HEK293 (cell line): Measurements from ENCODE around the gene GPHN.

ENCODE experiments used
- CTCF ChIA-PET: fragments of 350-600 bp; formaldehyde crosslinking; extraction: SDS; loops from one replicate; lab custom pipeline; 2021; ENCODE audit warnings: antibody characterized with exemption; lab: Yijun Ruan, JAX
- POLR2A ChIA-PET: fragments of 300-600 bp; formaldehyde crosslinking; extraction: SDS; loops from one replicate; lab custom pipeline; 2020; ENCODE audit warnings: antibody characterized with exemption, inconsistent platforms; lab: Yijun Ruan, JAX
- H3K27ac ChIP-seq: fragments of 200-500 bp; sonication (Bioruptor generic); 2 replicates; pipeline ENCODE4 v1.5.1; 2014; ENCODE audit warnings: low read depth, low read length, control low read depth, inconsistent platforms; ENCODE audit errors: extremely low read depth
- H3K36me3 ChIP-seq, 2 experiments: fragments of 200-500 bp in 1 of 2; sonication (Bioruptor generic) in 1 of 2; 1 replicate in 1 of 2; 2 replicates in 1 of 2; pipeline ENCODE4 v1.5.1; 2014 to 2017; ENCODE audit warnings: inconsistent platforms in 2 of 2, low read length in 2 of 2; ENCODE audit not compliant: control insufficient read depth in 2 of 2, insufficient read depth in 1 of 2
- H3K4me1 ChIP-seq: fragments of 200-500 bp; sonication (Bioruptor generic); 2 replicates; pipeline ENCODE4 v1.5.1; 2014; ENCODE audit warnings: mild to moderate bottlenecking, low read length, inconsistent platforms; ENCODE audit not compliant: control insufficient read depth, insufficient read depth
- H3K4me3 ChIP-seq: 2 replicates; pipeline ENCODE4 v1.5.1; 2011; ENCODE audit warnings: low read depth, mild to moderate bottlenecking, control low read depth, low read length, moderate library complexity
- H3K9me3 ChIP-seq: fragments of 200-500 bp; sonication (Bioruptor generic); 2 replicates; pipeline ENCODE4 v1.5.1; 2014; ENCODE audit warnings: low read depth, low read length, inconsistent platforms; ENCODE audit not compliant: control insufficient read depth, insufficient read depth
- GLI2 ChIP-seq: fragments of 450-650 bp; formaldehyde crosslinking; IDR thresholded peaks from 2 replicates; pipeline ENCODE4; 2017; ENCODE audit warnings: missing biosample characterization, missing genetic modification characterization, low read depth, borderline replicate concordance
- HOXC10 ChIP-seq: sonication (generic); formaldehyde crosslinking; IDR thresholded peaks from 2 replicates; pipeline ENCODE4 v1.8.1; 2023; ENCODE audit warnings: mild to moderate bottlenecking, missing genetic modification reagents
- OSR2 ChIP-seq: fragments of 450-650 bp; formaldehyde crosslinking; IDR thresholded peaks from 2 replicates; pipeline ENCODE4 v1.5.1; 2016; ENCODE audit warnings: missing biosample characterization, missing genetic modification characterization
- PRDM2 ChIP-seq: fragments of 450-650 bp; formaldehyde crosslinking; IDR thresholded peaks from 2 replicates; pipeline ENCODE4 v1.5.1; 2016; ENCODE audit warnings: missing biosample characterization, missing genetic modification characterization, borderline replicate concordance
- SP3 ChIP-seq: fragments of 450-650 bp; formaldehyde crosslinking; IDR thresholded peaks from 2 replicates; pipeline ENCODE4 v1.5.1; 2016; ENCODE audit warnings: missing biosample characterization, missing genetic modification characterization
- ZBTB1 ChIP-seq: fragments of 450-650 bp; formaldehyde crosslinking; IDR thresholded peaks from 2 replicates; pipeline ENCODE4 v1.5.1; 2016; ENCODE audit warnings: missing biosample characterization, missing genetic modification characterization
- ZBTB26 ChIP-seq: fragments of 450-650 bp; formaldehyde crosslinking; optimal IDR thresholded peaks from 2 replicates; pipeline ENCODE3; 2016; ENCODE audit warnings: missing biosample characterization, mild to moderate bottlenecking, missing genetic modification characterization
- ZBTB7A ChIP-seq: fragments of 450-650 bp; formaldehyde crosslinking; IDR thresholded peaks from 2 replicates; pipeline ENCODE4 v1.5.1; 2016; ENCODE audit warnings: low read depth, missing biosample characterization, missing genetic modification characterization
- ZFP3 ChIP-seq: fragments of 450-650 bp; formaldehyde crosslinking; IDR thresholded peaks from 2 replicates; pipeline ENCODE4 v1.5.1; 2016; ENCODE audit warnings: low read depth, missing biosample characterization, missing genetic modification characterization
- ZFP37 ChIP-seq: fragments of 450-650 bp; formaldehyde crosslinking; IDR thresholded peaks from 2 replicates; pipeline ENCODE4 v1.5.1; 2016; ENCODE audit warnings: missing biosample characterization, missing genetic modification characterization
- ZNF112 ChIP-seq: fragments of 450-650 bp; formaldehyde crosslinking; IDR thresholded peaks from 2 replicates; pipeline ENCODE4 v1.5.0; 2017; ENCODE audit warnings: missing biosample characterization, missing genetic modification characterization
- ZNF121 ChIP-seq: fragments of 450-650 bp; formaldehyde crosslinking; IDR thresholded peaks from 2 replicates; pipeline ENCODE4 v1.5.1; 2016; ENCODE audit warnings: missing biosample characterization, missing genetic modification characterization
- ZNF138 ChIP-seq: fragments of 450-650 bp; formaldehyde crosslinking; IDR thresholded peaks from 2 replicates; pipeline ENCODE4 v1.5.1; 2016; ENCODE audit warnings: missing biosample characterization, missing genetic modification characterization, borderline replicate concordance
- ZNF169 ChIP-seq: fragments of 450-650 bp; formaldehyde crosslinking; IDR thresholded peaks from 2 replicates; pipeline ENCODE4 v1.5.1; 2016; ENCODE audit warnings: missing biosample characterization, missing genetic modification characterization
- ZNF175 ChIP-seq: fragments of 450-650 bp; formaldehyde crosslinking; IDR thresholded peaks from 2 replicates; pipeline ENCODE4 v1.5.1; 2016; ENCODE audit warnings: missing biosample characterization, missing genetic modification characterization
- ZNF341 ChIP-seq: fragments of 450-650 bp; formaldehyde crosslinking; IDR thresholded peaks from 2 replicates; pipeline ENCODE4; 2016; ENCODE audit warnings: low read depth, missing biosample characterization, missing genetic modification characterization
- ZNF354C ChIP-seq: fragments of 450-650 bp; formaldehyde crosslinking; IDR thresholded peaks from 2 replicates; pipeline ENCODE4 v1.5.1; 2016; ENCODE audit warnings: missing biosample characterization, missing genetic modification characterization, low read depth, borderline replicate concordance
- ZNF366 ChIP-seq: fragments of 450-650 bp; formaldehyde crosslinking; conservative IDR thresholded peaks from 2 replicates; pipeline ENCODE4 v1.5.1; 2016; ENCODE audit warnings: missing biosample characterization, missing genetic modification characterization
- ZNF391 ChIP-seq: fragments of 450-650 bp; formaldehyde crosslinking; IDR thresholded peaks from 2 replicates; pipeline ENCODE4 v1.5.1; 2016; ENCODE audit warnings: low read depth, missing biosample characterization, missing genetic modification characterization, borderline replicate concordance
- ZNF544 ChIP-seq: fragments of 450-650 bp; formaldehyde crosslinking; IDR thresholded peaks from 2 replicates; pipeline ENCODE4 v1.5.0; 2017; ENCODE audit warnings: missing biosample characterization, missing genetic modification characterization
- ZNF548 ChIP-seq: fragments of 450-650 bp; formaldehyde crosslinking; IDR thresholded peaks from 2 replicates; pipeline ENCODE4 v1.5.1; 2016; ENCODE audit warnings: missing biosample characterization, missing genetic modification characterization
- ZNF549 ChIP-seq: fragments of 450-650 bp; IDR thresholded peaks from 2 replicates; pipeline ENCODE4 v1.5.1; 2018; ENCODE audit warnings: missing biosample characterization, missing genetic modification characterization, mild to moderate bottlenecking, inconsistent platforms, moderate library complexity
- ZNF561 ChIP-seq: fragments of 450-650 bp; IDR thresholded peaks from 2 replicates; pipeline ENCODE4 v1.5.1; 2018; ENCODE audit warnings: missing biosample characterization, missing genetic modification characterization, borderline replicate concordance
- ZNF585B ChIP-seq: fragments of 450-650 bp; formaldehyde crosslinking; IDR thresholded peaks from 2 replicates; pipeline ENCODE4 v1.5.1; 2016; ENCODE audit warnings: missing biosample characterization, missing genetic modification characterization
- ZNF623 ChIP-seq: fragments of 450-650 bp; formaldehyde crosslinking; IDR thresholded peaks from 2 replicates; pipeline ENCODE4 v1.5.1; 2016; ENCODE audit warnings: missing biosample characterization, missing genetic modification characterization
- ZNF639 ChIP-seq: fragments of 450-650 bp; formaldehyde crosslinking; IDR thresholded peaks from 2 replicates; pipeline ENCODE4 v1.5.1; 2016; ENCODE audit warnings: missing biosample characterization, missing genetic modification characterization
- ZNF660 ChIP-seq: fragments of 450-650 bp; IDR thresholded peaks from 2 replicates; pipeline ENCODE4 v1.5.1; 2018; ENCODE audit warnings: missing biosample characterization, mild to moderate bottlenecking, missing genetic modification characterization
- ZNF704 ChIP-seq: fragments of 450-650 bp; formaldehyde crosslinking; IDR thresholded peaks from 2 replicates; pipeline ENCODE4 v1.5.1; 2016; ENCODE audit warnings: missing biosample characterization, missing genetic modification characterization
- ZNF768 ChIP-seq: fragments of 450-650 bp; formaldehyde crosslinking; IDR thresholded peaks from 2 replicates; pipeline ENCODE4 v1.5.1; 2018; ENCODE audit warnings: missing biosample characterization, mild to moderate bottlenecking, missing genetic modification characterization

Gene GPHN

GRCh38 chr14:66701813-66702212, 193.9 kb downstream of the GPHN start:
- Histone ChIP-seq H3K9me3 (no peaks in the 10 kb centered on the region), H3K27ac (no peak overlapping the region), H3K4me3 (no peak overlapping the region), H3K4me1 (no peaks in the 10 kb centered on the region), H3K36me3 (no peaks in the 10 kb centered on the region)
- no peak for TF ChIP-seq ZNF704
- no peak for TF ChIP-seq ZNF549 (tag by site-specific recombination)
- TF ChIP-seq ZNF341: no peak
- no peak for TF ChIP-seq OSR2 (tag by site-specific recombination)
- TF ChIP-seq ZNF660: no peak
- no peak for TF ChIP-seq ZNF391 (tag by site-specific recombination)
- TF ChIP-seq PRDM2 (tag by site-specific recombination): no peak
- TF ChIP-seq ZNF354C (tag by site-specific recombination): no peak
- no peak for TF ChIP-seq ZNF366 (tag by site-specific recombination)
- no peak for TF ChIP-seq GLI2 (tag by site-specific recombination)
- TF ChIP-seq ZNF169: no peak
- no peak for TF ChIP-seq ZNF175 (tag by site-specific recombination)
- TF ChIP-seq ZBTB7A (tag by site-specific recombination): no peak
- no peak for TF ChIP-seq HOXC10
- TF ChIP-seq ZBTB1: no peak
- TF ChIP-seq ZNF548 (tag by site-specific recombination): no peak
- no peak for TF ChIP-seq SP3 (tag by site-specific recombination)
- CTCF ChIA-PET: no interaction called here
- POLR2A ChIA-PET: no interaction called here

- CTCF ChIA-PET: interaction anchor here (0.6 to 0.7 kb wide), 2 partner anchors 95 to 601 kb away, joined by 3 read pairs; no protein-coding TSS in a partner anchor
- TF ChIP-seq ZNF623 (tag by site-specific recombination) (no peak), ZNF544 (tag by site-specific recombination) (no peak), ZNF121 (tag by site-specific recombination) (no peak), ZNF138 (tag by site-specific recombination) (no peak), ZNF585B (tag by site-specific recombination) (no peak), ZNF112 (tag by site-specific recombination) (no peak), ZBTB26 (tag by site-specific recombination) (no peak), ZNF639 (no peak), ZNF768 (tag by site-specific recombination) (no peak), ZFP3 (no peak), ZFP37 (tag by site-specific recombination) (no peak), ZNF561 (tag by site-specific recombination) (no peak)
Observed at GRCh38 chr14:66708267-66708666, 200.3 kb downstream of the GPHN start.

More at GRCh38 chr14:66708267-66708666, 200.3 kb downstream of the GPHN start:
- H3K4me1 ChIP-seq: no peaks in the 10 kb centered on the region
- POLR2A ChIA-PET: no interaction called here
- no peaks in the 10 kb centered on the region for H3K9me3 ChIP-seq
- no peak overlapping the region for H3K4me3 ChIP-seq
- H3K36me3 ChIP-seq: no peaks in the 10 kb centered on the region
- H3K27ac ChIP-seq: no peak overlapping the region
